Inferior parietal cortex (tissue), 1 donor: Measurements from ENCODE around the gene INHBA.

Experiments used
- DNase-seq: peaks from one replicate; pipeline ENCODE4 v3.0.0-alpha.2; 2016; ENCODE audit errors: extremely low spot score

INHBA gene

DNA sequence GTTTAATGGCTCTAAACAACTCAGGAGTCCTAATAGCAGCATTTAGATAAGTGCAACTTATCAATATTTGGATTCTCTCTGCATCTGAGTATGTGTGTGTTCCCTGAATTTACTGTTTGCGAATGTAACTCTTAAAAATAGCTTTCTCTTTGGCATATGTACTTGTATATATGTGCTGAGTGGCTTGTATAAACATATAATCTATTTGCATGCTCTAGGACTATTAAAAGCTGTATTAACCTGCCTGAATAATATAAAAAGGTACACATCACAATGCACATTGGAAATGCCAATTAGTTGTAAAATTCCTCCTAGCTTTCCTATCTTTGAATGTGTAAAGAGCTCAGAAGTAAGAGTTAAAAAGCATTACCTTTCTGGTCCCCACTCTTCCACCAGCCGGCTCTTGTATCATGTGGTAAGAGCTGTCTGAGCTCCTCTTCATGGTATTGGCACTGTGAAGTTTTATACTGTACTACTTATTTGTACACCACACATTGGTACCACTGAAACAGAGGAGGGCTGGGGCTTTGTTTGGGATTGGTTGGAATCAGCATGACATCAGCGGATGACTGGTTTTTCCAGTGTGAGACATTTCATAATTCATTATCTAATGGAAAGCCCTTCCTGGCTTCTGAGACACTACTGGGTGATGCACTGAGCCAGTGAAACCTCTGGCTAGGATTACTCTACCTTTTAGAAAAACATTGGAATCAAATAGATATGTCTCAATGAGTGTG lies at the start of gene INHBA:
Gene INHBA, minus strand, starts transcription at position 456 of the 737 bp plus-strand sequence. CDS start 2,716 bp downstream, outside the sequence.
- peak; percentile 3 for DNase-seq

DNA sequence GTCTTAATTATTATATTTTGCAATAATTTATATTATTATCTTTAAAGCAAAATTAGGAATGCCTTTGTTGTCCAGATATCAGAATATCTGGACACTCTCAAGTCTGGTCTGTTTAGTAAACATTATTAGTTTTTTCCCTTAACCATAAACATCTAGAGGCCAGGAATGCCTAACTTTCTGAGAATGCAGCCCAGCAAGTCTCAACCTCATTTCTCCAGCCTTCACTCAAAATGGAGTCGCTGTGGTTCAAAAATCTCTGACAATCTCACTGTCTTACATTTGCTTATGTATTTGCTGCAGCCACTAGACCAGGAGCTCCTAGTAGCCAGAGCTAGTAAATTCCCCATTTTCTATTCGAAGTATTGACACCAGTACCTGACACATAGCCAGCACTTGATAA lies 49.7 kb upstream of the INHBA start:
- no peak for DNase-seq

DNA sequence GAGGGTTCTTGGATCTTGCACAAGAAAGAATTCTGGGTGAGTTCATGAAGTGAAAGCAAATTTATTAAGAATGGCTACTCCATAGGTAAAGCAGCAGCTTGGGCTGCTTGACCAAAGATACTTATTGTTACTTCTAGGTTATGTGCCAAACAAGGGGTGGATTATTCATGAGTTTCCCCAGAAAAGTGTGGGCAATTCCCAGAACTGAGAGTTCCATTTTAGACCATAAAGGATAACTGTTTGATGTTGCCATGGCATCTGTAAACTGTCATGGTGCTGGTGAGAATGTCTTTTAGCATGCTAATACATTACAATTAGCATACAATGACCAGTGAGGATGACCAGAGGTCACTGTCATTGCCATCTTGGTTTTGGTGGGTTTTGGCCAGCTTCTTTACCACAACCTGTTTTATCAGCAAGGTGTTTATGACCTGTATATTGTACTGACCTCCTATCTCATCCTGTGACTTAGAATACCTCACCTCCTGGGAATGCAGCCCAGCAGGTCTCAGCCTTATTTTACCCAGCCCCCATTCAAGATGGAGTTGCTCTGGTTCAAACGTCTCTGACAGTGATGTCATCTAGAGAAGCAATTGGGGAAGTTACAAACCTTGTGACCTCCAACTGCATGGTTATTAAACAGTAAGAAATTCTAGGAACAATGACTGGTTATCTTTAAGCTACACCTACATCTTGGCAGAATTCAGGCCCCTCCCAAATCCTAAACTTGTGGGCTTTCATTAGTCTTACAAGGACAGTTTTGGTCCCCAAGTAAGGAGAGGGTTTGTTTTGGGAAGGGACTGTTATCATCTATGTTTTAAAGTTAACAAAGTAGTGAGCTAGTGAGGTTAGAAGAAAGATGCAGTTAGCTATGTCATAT lies 48.0 kb upstream of the INHBA start:
- DNase-seq: no peak

DNA sequence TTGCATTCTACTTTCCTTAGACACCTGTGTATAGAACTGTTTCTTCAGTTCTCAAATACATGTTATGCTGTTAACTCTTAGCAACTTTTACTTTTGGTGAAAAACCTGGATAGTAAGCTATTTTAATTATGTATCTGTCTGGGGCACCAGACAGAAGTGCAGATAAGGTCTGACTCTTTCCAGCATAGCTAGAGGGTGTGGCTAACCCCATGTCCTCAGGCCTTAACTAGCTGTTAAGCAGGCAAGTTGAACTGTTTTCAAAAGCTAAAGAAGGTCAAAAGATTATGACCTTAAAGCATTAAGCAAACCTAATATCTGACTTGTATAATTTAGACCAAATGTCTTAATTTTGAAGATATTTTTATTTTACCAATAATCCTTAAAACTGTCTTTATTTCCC lies 45.1 kb upstream of the INHBA start:
- no peak for DNase-seq

DNA sequence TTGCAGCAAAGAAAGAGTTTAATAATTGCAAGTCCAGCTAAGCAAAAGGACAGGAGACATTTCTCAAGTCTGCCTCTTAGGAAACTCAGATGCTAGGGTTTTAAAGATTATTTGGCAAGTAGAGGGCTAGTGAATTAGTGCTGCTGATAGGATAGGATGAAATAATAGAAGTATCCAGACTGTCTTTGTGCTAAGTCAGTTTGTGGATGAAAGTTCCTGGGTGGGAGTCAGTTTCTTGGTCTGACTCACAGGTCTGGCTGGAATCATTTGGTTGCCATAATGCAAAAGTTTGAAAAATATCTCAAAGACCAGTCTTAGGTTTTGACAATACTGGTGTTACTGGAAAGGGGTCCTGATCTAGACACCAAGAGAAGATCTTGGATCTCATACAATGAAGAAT lies 42.6 kb upstream of the INHBA start:
- no peak for DNase-seq

DNA sequence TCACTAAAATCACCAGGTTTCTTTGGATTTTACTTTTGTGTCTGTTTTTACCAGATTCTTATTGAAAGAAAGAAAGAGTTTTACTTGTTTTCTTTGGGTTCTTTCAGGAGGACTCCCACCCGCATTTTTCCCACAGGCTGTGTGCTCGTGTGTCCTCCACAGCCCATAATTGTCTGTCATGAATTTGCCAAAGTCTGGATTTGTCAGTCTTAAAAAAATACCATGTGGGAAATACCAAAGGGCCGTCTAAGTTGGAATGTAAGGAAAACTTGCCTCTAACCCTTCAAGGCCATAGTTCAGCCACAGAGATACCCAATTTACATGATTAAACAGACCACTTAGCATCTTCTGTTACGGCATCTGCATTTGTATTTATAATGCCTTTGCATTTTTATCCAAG lies 41.3 kb upstream of the INHBA start:
- no peak for DNase-seq

DNA sequence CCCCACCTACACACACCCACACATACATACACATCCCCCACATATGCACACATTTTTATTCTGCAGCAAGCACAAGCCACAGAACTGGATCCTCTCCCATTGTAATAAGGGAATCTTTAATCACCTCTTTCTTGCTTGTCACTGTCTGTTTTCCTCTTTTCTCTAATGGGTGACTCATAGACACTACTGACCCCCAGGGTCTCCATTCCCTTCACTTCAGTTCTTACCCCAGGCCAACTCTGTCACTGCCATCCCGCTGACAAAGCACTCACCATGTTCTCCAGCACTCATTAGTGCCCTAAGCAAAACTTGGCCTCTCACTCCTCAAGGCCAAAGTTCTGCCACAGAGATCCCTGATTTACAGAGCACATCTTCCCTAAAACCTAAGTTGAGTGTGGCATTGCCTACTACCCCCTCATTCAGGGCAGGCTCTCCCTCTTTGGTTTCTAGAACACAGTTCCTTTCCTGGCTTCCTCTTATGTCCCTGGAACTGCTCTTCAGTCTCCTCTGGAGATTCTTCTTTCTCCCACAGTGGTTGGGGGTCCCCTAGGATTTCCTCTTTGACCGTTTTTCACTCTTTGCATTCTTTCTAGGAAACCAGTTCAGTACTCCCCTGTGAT lies 39.6 kb upstream of the INHBA start:
- no peak for DNase-seq

DNA sequence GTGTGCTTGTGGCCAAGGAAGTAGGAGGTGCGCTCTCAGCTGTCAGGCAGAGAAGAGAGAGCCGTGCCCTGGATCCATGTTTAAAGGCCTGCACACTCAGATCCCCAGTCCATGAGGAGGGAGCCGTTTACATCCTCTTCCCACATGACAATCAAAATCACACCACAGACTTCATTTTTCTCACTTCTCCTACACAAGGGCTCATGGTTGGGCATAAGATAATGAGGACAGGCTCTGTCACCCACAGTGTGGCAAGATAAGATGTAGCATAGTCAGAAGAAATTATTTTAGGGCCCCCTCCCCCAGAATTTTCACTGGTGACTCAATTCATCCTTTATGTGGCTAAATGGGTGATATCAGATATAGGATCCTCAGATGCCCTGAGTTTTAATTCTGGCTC lies 35.9 kb upstream of the INHBA start:
- no peak for DNase-seq

DNA sequence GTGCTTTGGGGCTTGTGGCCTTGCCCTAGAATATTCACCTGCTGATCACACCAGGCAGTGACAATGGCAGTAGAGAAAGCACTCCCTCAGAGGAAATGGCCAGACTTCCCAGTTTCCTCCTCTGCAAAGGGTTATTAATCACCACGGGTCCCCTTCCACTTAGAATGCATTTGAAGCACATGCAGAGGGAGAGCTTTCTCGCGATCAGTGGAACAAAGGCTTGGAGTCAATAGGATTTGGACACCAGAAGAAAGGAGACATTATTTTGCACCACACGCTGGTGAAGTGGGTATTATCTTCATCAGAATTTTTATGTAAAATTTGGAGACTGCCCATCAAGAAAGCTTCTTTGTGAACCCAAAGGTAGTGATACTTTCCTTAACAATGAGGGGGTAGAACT lies 35.4 kb upstream of the INHBA start:
- DNase-seq: no peak

DNA sequence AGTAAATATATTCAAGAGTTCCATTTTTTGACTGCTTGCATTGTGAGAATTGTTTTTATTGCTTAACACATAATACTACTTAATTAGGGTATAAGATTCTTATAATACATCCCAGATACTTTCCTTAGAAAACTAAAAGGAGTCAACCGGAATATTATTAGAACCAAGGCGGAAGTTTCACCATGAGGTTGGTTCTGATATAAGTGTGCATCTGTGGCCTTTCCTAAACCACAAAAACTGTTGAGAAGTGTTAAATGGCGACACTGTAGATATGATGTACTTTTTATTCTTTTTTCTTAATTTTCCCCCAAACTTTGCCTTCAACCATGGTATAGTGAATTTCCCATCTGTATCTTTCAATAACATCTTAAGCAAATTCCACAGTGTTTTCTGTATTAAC lies 32.3 kb upstream of the INHBA start:
- no peak for DNase-seq

DNA sequence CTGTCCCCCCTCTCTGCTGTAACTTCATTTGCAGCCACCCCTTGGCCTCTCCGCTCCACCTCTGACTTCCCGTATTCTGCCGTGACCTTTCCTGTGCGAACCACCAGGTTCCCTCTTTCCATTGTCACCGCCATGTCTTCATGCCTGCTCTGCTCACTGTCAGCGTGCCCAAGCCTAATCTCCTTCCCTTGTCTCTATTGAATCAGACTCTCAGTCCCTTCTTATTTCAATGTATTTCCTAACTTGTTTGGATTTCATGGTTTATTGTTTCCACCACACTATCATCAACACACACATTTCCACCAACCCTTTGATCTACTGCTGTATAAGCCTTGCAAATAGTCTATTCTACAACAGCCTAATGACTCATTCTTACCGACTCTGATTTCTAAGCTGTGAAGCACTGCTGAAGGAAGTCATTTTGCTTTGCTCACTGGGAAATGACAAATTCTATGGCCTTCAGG lies 30.0 kb upstream of the INHBA start:
- no peak for DNase-seq

DNA sequence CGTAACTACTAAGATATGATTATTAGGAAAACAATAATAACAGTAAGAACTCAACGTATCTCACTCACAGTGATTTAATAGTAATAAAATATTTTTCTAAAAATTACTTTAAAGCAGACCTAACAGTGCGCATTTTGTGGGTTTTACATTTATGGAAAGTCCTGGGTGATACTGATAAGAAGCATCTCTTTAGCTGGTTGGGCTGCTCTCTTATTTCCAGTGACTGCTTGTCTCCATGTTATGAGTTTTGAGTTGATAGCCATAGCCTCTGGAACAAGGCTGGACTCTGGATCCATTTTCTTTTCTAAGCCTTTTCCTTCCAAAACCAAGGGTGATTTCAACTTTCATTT lies 29.5 kb upstream of the INHBA start:
- DNase-seq: no peak

DNA sequence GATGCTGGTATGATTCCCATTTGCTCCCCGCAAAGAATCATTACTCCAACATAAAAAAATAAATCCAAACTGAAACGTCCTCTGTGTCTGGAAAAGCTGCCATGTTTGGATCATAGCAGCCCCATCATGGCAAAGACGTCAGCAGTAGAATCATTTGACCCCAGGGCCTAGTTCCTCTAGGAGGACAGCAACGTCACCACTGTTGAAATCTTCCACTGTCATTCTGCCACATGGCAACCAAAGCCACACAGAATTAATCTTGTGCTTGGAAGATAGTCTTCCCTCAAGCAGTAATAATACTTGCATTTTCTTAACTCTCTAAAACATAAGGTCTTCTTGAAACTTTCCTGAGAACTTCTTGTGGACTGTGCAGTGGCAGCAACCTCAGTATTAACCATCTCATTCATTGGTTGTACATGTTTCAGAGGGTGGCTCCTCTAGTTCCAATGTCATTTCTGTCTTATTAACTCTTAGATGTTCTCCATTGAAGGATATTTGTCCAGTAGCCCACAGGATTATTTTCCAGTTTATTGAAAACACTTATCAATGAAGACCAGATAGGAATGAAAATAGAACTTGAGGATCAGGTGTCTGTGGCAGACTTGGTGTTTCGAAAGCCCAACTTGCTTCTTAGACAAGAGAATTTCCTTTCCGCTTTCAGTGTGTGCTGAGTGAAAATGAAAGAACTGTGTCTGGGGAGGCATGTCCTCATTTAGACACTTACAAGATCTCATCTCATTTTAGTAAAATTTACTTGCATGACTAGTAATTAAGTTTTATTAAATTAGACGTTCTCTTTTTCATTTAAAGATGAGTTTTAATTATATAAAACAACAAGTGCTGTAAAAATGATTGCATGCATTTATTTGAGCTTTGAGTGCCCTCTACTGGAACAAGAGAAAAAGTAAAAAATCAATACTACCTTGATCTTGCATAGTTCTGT lies 28.9 kb upstream of the INHBA start:
- peak; percentile 48 for DNase-seq

DNA sequence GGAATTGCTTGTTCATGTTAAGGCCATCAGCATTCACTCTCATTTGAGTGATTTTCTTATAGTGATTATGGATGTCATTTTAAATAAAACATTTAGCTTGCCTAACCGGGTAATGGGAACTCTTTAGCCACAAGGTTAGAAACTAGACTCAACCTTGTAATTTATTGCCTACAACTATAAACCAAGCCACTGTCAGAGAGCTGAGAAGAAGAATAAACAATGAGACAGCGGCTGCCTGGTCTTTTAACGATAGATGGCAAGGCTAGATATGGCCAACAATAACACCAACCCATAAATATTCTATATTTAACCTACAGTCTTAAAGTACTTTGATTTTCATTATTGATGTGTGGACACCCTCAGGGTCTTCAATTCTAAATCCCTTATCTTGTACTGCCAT lies 27.8 kb upstream of the INHBA start:
- no peak for DNase-seq

DNA sequence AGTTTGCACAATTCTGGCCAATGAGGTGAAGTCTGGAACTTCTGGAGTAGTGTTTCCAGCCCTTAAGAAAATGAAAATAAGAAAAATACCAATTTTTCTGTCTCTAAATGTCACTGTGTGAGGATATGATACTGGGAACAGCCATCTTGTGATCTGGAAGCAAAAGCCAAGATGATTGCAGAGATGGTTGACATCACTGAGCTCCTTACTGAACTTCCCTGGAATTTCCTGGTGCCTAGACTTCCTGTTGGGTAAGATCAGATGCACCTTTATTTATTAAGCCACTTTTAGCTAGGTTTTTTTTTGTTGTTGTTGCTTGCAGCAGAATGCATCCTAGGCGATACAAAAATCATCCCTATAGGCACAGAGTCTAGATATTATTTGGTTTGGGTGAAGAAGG lies 27.3 kb upstream of the INHBA start:
- no peak for DNase-seq

DNA sequence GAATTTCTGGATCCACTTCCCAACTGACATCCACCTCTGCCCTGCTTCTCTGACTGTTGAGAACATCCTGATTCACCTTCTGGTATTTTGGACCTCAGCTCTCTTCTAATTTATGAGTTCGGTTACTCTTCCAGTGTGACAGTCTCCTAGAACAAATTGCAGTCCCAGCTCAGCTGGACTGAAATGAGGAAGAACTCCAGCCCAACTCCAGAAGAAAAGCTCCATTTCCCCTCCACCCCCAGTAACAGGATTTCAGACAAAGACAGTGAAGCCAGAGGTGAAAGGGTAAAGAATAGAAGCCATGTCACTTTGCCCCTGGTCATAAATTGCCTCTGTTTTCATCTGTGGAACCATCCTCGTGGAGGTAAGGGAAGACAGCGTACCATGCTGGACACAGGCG lies 26.2 kb upstream of the INHBA start:
- no peak for DNase-seq

DNA sequence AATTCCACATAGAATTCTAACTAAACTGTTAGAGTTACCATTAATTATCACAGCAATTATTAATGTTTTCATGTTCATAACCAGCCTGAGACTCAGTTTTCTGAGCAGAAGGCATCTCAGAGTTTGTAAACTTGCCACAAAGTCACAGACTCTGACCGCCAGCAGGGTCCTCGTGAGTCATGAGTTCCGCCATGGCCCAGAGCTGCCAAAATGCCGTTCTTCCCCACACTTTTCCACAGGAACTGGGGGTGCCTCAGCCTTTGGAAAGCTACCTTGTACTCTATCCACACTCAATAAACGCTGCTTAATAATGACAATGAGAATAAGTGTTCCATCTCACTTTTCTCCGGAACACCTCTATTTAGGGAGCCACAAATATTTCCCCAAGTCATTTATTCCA lies 22.1 kb upstream of the INHBA start:
- DNase-seq: no peak

DNA sequence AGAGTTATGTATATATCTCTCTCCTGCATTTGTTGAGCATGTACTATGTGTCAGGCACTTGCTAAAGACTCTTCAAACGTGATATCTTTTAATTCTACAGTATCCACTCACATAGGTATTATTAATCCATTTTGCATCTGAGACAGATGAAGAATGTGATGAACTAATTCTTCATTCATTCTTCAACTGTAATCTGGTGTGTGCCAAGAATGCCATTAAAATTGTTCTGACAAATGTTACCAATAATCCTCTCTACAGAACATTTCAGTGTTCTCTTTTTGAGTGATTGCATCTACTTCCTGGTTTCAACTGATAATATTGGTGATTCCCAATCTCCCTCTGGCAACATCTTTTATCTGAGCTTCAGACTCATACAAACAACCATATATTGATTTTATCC lies 18.0 kb upstream of the INHBA start:
- DNase-seq: no peak

DNA sequence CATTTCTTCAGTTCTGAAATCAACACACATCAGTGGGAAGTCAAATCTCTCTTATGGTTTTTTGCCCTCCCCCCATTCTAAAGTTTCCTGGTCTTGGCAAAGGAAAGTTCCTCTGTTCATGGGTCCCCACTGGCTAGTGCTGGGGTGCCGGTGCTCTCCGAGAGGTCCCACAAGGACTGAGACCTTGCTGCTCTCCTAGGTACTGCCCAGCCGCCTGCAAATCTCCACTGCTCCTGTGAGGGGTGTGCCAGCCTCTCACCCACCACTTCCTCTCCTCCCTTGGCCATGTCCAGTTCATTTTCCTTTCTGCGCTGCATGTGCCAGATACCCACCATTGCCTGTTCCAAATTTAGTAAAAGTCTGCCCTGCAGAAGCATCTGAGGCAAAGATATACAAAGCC lies 17.2 kb upstream of the INHBA start:
- no peak for DNase-seq

DNA sequence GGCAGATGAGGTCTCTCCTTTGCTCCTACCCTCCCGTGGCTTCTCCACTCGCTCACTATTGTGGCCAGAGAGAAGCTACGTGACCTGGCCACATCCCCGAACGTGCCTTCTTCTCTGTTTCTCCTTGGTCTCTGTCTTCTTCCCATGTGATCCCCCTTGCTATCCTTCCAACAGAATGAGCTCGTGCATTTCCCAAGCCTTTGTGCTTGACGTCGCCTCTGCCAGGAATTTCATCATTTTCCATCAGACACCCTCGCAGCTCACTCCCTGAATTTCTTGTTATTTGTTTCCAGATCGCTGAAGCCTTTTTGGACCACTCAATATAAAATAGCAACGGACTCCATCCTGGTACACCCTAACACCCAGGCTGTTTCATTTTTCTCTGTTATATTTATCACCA lies 13.8 kb upstream of the INHBA start:
- no peak for DNase-seq

DNA sequence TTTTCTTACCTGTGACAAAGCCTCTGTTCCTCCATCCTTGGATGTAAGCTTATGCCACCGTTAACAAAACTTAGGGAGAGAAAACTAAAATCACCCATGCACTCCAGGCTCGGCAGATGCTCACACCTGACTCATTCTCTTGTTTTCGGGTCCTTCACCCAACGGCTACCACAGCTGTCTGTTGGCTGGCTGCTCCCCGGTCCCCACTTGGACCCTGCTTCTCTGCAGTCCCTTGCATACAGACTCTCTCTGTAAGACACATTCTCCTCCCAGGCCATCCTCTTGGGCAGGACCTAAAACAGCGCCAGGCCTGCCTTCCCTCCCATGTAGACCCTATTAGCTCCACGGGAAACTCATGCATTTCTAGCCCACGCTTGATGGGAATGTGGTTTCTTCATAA lies 12.1 kb upstream of the INHBA start:
- no peak for DNase-seq
